ENCODE data around the gene NAPEPLD. TPM values are rescaled to one million over a fixed set of nuclear protein-coding genes. Genes with fewer than 3 reads are reported as not detected.

The NAPEPLD gene
- total RNA-seq, 4 donors from 2014 or later: 20.3 to 46.7 (median 34.4) TPM

DNA sequence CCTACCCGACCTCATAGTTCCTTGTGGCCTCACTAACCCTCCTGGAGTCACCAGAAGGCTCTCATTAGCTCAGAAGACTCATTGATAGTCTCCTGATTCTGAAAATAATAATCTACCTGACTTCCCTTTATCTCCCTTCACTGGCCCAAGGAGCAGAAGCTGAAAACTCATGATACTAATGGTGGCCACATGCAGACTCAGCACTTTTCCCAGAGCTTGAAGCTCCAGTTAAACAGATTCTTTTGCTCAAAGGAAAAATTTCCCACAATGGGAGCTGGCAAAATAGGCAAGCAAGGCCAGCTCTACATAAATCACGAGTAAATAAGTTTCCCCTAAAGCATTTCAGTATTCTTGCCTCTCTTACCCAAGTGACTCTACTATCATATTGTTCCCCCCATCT, 8.2 kb downstream of the NAPEPLD start:
- TF ChIP-seq, protein P1, sequence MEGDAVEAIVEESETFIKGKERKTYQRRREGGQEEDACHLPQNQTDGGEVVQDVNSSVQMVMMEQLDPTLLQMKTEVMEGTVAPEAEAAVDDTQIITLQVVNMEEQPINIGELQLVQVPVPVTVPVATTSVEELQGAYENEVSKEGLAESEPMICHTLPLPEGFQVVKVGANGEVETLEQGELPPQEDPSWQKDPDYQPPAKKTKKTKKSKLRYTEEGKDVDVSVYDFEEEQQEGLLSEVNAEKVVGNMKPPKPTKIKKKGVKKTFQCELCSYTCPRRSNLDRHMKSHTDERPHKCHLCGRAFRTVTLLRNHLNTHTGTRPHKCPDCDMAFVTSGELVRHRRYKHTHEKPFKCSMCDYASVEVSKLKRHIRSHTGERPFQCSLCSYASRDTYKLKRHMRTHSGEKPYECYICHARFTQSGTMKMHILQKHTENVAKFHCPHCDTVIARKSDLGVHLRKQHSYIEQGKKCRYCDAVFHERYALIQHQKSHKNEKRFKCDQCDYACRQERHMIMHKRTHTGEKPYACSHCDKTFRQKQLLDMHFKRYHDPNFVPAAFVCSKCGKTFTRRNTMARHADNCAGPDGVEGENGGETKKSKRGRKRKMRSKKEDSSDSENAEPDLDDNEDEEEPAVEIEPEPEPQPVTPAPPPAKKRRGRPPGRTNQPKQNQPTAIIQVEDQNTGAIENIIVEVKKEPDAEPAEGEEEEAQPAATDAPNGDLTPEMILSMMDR (IDR thresholded peaks at IDR 0.05): no peak
- TF ChIP-seq POLR2A (IDR thresholded peaks at IDR 0.05): no peak
- intact Hi-C loops (cut with DNase I): no loop called here
- no peak for DNase-seq

DNA sequence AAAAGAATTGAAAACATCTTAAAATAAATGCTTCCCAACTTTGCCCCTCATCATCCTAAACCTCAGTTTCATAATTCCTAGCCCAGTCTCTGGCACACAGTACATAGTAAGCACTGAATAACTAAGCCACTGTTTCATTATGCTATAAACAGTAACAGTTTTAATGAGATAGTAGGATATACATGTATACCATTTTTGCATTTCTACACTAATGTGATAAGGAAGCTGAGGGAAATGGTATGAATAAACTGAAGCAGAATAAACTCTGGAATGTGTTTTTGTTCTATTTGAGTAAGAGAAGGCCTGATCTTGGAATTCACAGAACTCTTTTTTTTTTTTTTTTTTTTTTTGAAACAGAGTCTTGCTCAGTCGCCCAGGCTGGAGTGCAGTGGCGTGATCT, 8.8 kb downstream of the NAPEPLD start:
- no peaks in the 10 kb centered on the region for H3K9me3 ChIP-seq
- no peak overlapping the region for H3K27ac ChIP-seq
- H3K4me1 ChIP-seq: peaks cover 5 to 7% of the 10 kb centered on the region in 2 donors
- no peaks in the 10 kb centered on the region for H3K36me3 ChIP-seq
- H3K4me3 ChIP-seq (replicated peaks in 1 of 3): no peak overlapping the region
- intact Hi-C loops (cut with DNase I): no loop called here
- WGBS, 2 donors: 91 to 95% methylated on average over 2 of the region's 2 CpGs
- TF ChIP-seq, protein P1 (IDR thresholded peaks at IDR 0.05): no peak
- TF ChIP-seq POLR2A (IDR thresholded peaks at IDR 0.05): no peak
- no peak for DNase-seq
- H3K27me3 ChIP-seq: no peaks in the 10 kb centered on the region

More for the DNA sequence above, 8.2 kb downstream of the NAPEPLD start:
- 95 to 100% methylated on average over 2 of the region's 2 CpGs for WGBS, 2 donors
- Histone ChIP-seq H3K36me3 (no peaks in the 10 kb centered on the region), H3K4me3 (replicated peaks in 1 of 3) (no peak overlapping the region), H3K27me3 (no peaks in the 10 kb centered on the region), H3K4me1 (peaks cover 0 to under 1% of the 10 kb centered on the region in 2 donors), H3K9me3 (no peaks in the 10 kb centered on the region), H3K27ac (no peak overlapping the region)

DNA sequence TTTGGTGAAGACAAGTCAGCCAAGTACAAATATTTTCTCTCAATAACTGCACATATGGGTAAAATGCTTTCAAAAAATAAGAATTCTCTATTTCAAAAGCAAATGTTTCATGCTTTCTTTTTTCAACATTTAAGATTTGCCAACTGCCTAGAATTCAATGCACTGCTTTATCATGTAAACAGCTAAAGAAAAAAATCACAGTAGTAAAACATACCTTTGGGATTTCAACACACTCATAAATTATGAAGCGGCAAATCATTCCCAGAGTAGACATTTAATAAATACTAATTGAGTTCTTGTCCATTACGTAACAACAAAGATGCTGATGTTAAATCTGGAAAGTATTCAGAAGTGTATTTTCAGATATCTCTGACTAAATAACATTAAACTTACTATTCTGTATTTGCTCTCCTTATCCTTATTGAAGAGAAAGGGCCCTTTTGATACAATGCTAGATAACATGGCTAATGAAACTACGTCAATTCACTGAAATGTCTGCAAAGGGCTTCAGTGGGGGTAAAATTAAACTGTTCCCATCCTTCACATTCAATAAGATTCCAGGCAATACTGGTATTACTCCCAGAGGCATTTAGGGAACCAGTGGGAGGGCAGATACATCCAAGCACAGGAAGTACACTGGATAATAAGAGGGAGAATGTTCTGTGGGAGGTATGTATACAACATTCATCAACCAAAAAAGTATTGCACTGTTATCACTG, 13.9 kb downstream of the NAPEPLD start:
- Histone ChIP-seq H3K4me3 (replicated peaks in 1 of 3) (no peak overlapping the region), H3K4me1 (peaks cover 20 to 30% of the 10 kb centered on the region in 2 donors), H3K36me3 (no peaks in the 10 kb centered on the region), H3K9me3 (no peaks in the 10 kb centered on the region), H3K27me3 (no peaks in the 10 kb centered on the region), H3K27ac (peak overlapping the region; percentile 24 to 53 (median 37))
- intact Hi-C loops (cut with DNase I): no loop called here
- TF ChIP-seq, protein P1 (IDR thresholded peaks at IDR 0.05): no peak
- TF ChIP-seq POLR2A (IDR thresholded peaks at IDR 0.05): no peak
- no peak for DNase-seq
- WGBS, 2 donors: 83 to 84% methylated on average over 3 of the region's 3 CpGs

DNA sequence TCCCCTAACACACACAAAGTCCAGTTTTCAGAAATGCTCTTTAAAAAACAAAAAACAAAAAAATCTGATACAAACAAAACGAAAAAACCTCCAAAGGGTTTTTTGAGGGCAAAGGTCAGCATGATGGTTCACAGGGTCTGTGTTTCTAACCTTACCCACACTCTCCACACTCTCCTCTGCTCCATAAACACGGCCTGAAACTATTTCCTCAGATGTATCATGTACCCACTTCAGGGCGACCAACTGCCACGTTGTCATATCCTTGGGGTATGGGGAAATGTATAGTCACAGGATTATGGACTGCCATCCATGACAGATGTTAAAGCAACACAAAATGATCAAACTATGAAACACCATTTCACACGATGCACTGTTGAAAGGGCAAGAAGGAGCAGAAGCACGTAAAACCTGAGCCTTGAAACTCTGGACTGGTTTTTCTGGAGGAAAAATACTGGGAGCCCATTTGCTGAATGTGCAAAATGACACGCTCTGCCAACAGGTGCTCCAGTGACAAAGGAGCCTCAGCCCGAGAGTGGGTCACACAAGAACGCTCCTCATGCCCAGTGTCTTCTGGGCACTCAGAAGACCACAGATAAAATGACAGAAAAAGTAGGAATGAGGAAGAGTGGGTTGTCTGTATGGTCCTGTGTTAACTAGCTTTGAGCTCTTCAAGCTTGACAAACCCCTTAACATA, 15.8 kb downstream of the NAPEPLD start:
- TF ChIP-seq, protein P1 (IDR thresholded peaks at IDR 0.05): no peak
- TF ChIP-seq POLR2A (IDR thresholded peaks at IDR 0.05): peak in 1 of 2 donors; percentile 38
- 41 to 47% methylated on average over 9 of the region's 9 CpGs for WGBS, 2 donors
- DNase-seq: peak; percentile 80 to 87
- no peaks in the 10 kb centered on the region for H3K27me3 ChIP-seq
- no peaks in the 10 kb centered on the region for H3K36me3 ChIP-seq
- peak overlapping the region; percentile 46 to 76 (median 66) for H3K27ac ChIP-seq
- no peaks in the 10 kb centered on the region for H3K9me3 ChIP-seq
- H3K4me1 ChIP-seq: peaks cover 20 to 30% of the 10 kb centered on the region in 2 donors
- no peak overlapping the region for H3K4me3 ChIP-seq (replicated peaks in 1 of 3)
- intact Hi-C loops (cut with DNase I): no loop called here
